GM18873 (cell line): Measurements from ENCODE around the gene ME2.
"Not testable (repeated sequence)": the region's sequence is repeated elsewhere in the genome, so short reads cannot be mapped to it uniquely, and the experiment has no call there.

Source experiments
- ATAC-seq: cut with Tn5 transposase; IDR thresholded peaks from one replicate; pipeline ENCODE4 v1.9.1; 2021; ENCODE audit warnings: mild to moderate bottlenecking, moderate library complexity, moderate number of reproducible peaks; ENCODE audit not compliant: unreplicated experiment, low FRiP score

Gene ME2

GRCh38 chr18:50878345-50879301 is at the start of gene ME2:
ME2 (plus strand) TSS chr18:50879118; CDS start chr18:50895821, 16,703 bp downstream.
- peak; percentile 88 for ATAC-seq

DNA sequence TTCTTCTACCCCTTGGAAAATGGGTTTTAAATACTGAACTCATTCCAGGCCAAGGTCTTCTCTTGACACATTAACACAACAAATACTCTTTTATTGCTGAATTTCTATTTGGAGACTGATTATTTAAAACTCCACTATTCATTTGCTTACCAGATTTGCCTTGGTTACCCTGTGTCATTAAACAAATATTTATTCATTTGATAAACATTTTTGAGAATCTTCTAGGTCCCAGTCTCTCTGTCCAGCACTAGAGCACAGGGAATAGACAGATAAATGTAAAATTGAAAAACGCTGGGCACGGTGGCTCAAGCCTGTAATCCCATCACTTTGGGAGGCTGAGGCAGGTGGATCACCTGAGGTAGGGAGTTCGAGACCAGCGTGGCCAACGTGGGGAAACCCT is 49.3 kb upstream of the ME2 start:
- no peak for ATAC-seq

GRCh38 chr18:50830544-50830943 is 48.4 kb upstream of the ME2 start:
- ATAC-seq, result peak; percentile 66

DNA sequence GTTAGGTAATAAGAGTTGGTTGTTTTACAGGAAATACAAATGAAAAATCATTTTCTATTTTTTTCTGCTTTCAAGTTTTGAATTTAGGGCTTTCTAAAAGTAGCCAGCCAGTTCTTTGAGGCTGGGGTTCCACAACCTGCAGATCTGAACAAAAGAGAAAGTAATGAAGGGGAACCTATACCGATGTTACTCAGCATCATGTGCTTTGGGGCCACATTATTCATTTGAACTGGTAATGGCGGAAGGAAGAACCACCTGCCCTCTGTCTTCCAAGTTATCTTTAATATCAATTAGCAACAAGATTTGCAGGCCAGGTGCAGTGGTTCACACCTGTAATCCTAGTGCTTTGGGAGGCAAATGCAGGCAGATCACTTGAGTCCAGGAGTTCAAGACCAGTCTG is 46.2 kb upstream of the ME2 start:
- ATAC-seq, result peak; percentile 47

DNA sequence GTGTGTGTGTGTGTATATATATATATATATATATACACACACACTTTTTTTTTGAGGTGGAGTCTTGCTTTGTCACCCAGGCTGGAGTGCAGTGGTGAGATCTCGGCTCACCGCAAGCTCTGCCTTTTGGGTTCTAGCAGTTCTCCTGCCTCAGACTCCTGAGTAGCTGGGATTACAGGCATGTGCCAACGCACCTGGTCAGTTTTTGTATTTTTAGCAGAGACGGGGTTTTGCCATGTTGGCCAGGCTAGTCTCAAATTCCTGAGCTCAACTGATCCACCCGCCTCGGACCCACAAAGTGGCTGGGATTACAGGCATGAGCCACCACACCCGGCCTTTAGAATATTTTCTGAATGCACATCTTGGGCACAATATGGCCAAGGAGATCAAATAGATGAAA is 45.4 kb upstream of the ME2 start:
- ATAC-seq, result not testable (repeated sequence)

- no peak for ATAC-seq
Measured at GRCh38 chr18:50836521-50836957, 42.4 kb upstream of the ME2 start.

- no peak for ATAC-seq
Measured at GRCh38 chr18:50839341-50839740, 39.6 kb upstream of the ME2 start.

GRCh38 chr18:50839996-50840395 is 38.9 kb upstream of the ME2 start:
- ATAC-seq, result no peak

DNA sequence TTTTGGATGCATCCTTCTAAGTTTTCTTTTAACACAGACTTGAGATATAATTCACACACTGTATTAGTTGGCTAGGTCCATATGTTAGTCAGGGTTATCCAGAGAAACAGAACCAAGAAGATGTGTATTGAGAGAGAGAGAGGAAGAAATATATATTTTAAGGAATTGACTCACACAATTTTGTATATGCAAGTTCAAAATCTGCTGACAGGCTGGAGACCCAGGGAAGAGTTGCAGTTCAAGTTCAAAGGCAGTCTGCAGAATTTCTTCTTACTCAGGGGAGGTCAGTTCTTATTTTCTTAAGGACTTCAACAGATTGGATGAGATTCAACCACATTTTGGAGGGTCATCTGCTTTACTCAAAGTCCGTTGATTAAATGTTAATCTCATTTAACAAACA is 36.1 kb upstream of the ME2 start:
- no peak for ATAC-seq

DNA sequence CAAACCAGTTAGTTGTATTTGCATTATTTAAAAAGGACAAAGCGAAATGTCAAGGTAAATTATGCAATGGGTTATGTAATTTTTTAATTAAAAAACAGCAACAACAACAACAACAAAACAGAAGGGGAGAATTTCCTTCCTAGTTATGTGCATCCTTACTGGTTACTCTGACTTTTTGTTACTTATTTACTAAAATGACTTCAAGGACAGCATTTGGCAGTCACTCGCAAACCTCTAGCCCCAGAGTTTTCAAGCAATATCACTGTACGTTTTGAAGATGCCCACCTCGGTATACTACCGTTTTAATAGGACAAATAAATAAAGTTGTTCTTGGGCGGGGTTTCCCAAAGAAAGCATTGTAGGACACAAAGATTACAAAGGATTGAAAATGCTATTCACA is 34.4 kb upstream of the ME2 start:
- no peak for ATAC-seq

DNA sequence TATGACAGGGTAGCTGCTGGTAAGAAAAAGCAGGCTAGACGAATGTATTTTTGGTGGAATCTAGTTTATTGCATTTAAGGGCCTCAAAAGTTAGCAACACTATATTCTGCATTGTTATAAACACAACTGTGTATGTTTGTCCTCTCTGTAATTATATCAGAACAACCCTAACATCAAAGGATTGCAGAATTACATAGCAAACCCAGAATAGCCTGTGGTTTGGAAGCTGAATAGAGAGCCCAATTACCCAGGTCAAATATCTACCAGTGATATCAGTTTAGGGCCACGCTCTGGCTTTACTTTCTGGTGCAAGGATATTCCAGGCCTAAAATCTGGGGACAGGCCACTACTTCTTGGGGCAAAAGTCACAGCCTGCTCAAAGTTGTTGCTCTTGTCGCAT is 34.0 kb upstream of the ME2 start:
- ATAC-seq, result no peak

- no peak for ATAC-seq
Measured at GRCh38 chr18:50847192-50847591, 31.7 kb upstream of the ME2 start.

DNA sequence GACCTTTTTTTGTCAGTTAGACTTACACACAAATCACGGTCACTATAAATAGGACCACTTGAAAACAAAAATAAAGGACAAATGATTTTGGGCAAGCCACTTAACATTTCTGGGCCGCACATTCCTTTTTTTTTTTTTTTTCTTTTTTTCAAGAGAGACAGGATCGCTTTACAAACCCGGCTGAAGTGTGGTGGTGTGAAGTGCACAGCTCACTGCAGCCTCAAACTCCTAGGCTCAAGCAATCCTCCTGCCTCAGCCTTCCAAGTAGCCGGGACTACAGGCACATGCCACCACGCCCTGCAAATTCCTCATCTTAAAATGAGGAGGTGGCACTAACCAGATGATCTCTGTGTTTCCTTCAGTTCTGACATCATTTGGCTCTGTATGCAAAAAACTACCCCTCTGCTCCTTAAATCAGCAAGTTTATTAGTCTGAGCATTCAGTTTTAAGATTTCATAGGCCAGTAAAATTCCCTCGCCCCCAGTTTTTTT is 30.8 kb upstream of the ME2 start:
- no peak for ATAC-seq

- ATAC-seq, result no peak
Measured at GRCh38 chr18:50848991-50849390, 29.9 kb upstream of the ME2 start.

DNA sequence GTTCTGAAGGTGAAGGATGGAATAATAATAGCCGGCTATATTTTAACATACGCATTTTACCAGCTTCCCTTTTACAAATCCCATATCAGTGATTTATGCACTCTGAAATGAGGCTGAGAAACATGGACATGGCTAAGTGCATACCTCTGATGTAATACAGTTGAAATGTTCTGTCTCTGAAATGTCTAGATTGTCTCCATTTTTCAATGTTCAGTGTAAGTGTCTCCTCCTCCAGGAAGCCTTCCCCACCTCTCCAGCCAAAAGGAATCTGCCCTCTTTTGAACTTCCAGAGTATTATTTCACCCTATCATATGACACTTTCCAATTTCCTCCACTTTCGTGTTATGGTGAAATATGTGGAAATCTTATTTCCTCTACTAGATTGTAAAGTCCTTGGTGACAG is 29.5 kb upstream of the ME2 start:
- ATAC-seq, result no peak

GRCh38 chr18:50850307-50851065 is 28.4 kb upstream of the ME2 start:
- ATAC-seq, result no peak

GRCh38 chr18:50853863-50854271 is 25.1 kb upstream of the ME2 start:
- ATAC-seq, result no peak

GRCh38 chr18:50855976-50856757 is 22.8 kb upstream of the ME2 start:
- ATAC-seq, result no peak

DNA sequence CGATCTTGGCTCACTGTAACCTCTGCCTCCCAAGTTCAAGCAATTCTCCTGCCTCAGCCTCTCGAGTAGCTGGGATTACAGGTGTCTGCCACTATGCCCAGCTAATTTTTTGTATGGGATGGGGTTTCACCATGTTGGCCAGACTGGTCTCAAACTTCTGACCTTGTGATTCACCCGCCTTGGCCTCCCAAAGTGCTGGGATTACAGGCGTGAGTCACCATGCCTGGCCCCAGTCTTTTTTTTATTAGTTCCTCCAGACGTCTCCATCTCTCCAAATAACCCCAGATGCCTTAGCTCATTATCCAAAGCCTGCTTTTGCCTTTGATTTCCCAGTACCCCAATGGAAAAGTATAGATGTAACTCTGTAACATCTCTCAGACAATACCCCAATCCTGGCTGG is 21.8 kb upstream of the ME2 start:
- not testable (repeated sequence) for ATAC-seq

DNA sequence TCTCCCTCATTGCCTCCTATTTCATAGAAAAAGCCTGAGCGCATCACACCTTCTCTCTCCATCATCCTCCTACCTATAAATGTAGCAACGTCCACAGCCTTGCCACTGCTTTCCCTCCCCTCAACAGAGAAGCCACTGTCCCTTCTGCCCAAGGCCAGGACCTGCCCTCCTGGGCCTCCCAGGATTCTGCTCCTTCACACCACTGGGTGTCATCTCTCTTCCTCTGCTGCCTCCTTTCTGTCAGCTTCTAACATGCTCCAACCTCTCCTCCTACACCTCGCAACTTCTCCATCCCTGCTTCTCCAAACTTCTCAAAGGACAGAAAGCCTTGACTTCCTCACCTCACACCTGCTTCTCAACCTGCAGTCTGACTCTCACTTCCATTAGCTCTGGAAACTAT is 21.2 kb upstream of the ME2 start:
- no peak for ATAC-seq
